NT2/D1 (cell line): Measurements from ENCODE around the gene RAPGEF4.

Source experiments
- SUZ12 ChIP-seq: IDR thresholded peaks from 2 replicates; pipeline ENCODE4 v1.6.1; 2011; ENCODE audit not compliant: insufficient read length, insufficient read depth; ENCODE audit errors: extremely low read depth
- YY1 ChIP-seq: IDR thresholded peaks from 2 replicates; pipeline ENCODE4 v1.6.1; 2011; ENCODE audit not compliant: insufficient read length, insufficient read depth
- ZNF274 ChIP-seq: IDR thresholded peaks from 2 replicates; pipeline ENCODE4 v1.6.1; 2011; ENCODE audit warnings: mild to moderate bottlenecking, low read depth, low read length

DNA sequence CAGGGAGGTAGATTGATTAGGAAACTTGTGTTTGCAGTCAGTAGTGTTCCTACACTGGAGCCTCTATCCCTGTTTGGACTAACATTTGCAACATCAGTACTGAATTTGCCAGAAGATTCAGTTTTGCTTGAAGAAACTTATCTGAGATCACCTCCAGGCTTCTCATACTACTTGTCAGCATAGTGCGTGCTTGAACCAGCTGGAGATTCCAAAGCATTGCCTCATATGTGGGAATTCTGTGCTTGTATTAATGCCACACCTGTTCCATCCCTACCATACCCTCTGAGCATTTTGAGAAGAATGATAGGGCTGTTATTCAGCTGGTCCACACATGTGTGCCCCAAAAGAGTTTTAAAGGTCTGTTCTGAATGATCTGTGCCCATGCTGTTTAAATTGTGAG is 148.7 kb downstream of the RAPGEF4 start:
- TF ChIP-seq SUZ12 (no peak), ZNF274 (no peak), YY1 (no peak)
